Loucy (cell line): ENCODE measurements around the gene PPIA.

Experiments
- H2AFZ ChIP-seq: fragments of 200-600 bp; sonication (generic); 2 replicates; pipeline ENCODE4 v1.6.0; 2016; ENCODE audit warnings: antibody characterized with exemption, mild to moderate bottlenecking, low read length, moderate library complexity
- H3F3A ChIP-seq: fragments of 200-600 bp; 2 replicates; pipeline ENCODE4 v1.6.0; 2016; ENCODE audit warnings: antibody characterized with exemption, low read depth, mild to moderate bottlenecking
- H3K27me3 ChIP-seq: fragments of 200-600 bp; sonication (generic); 2 replicates; pipeline ENCODE4 v1.6.1; 2014; ENCODE audit warnings: low read length, mild to moderate bottlenecking; ENCODE audit not compliant: insufficient read depth, poor library complexity, severe bottlenecking
- H3K36me3 ChIP-seq: fragments of 200-600 bp; sonication (generic); 2 replicates; pipeline ENCODE4 v1.6.1; 2016; ENCODE audit warnings: low read length; ENCODE audit not compliant: insufficient read depth
- H3K4me1 ChIP-seq: fragments of 200-600 bp; sonication (generic); 2 replicates; pipeline ENCODE4 v1.5.1; 2014; ENCODE audit warnings: low read length, mild to moderate bottlenecking; ENCODE audit not compliant: insufficient read depth, poor library complexity, severe bottlenecking
- H3K4me2 ChIP-seq: fragments of 200-600 bp; sonication (generic); 2 replicates; pipeline ENCODE4 v1.6.0; 2014; ENCODE audit warnings: antibody characterized with exemption, low read length, low read depth, mild to moderate bottlenecking; ENCODE audit not compliant: poor library complexity, severe bottlenecking
- H3K4me3 ChIP-seq: fragments of 200-600 bp; sonication (generic); 2 replicates; pipeline ENCODE4 v1.5.1; 2014; ENCODE audit warnings: low read length, mild to moderate bottlenecking, mixed read lengths; ENCODE audit not compliant: poor library complexity, severe bottlenecking
- H3K79me2 ChIP-seq: fragments of 200-600 bp; sonication (generic); 2 replicates; pipeline ENCODE4 v1.6.1; 2014; ENCODE audit warnings: low read length; ENCODE audit not compliant: insufficient read depth
- H3K9ac ChIP-seq: fragments of 200-600 bp; sonication (generic); 2 replicates; pipeline ENCODE4 v1.6.0; 2014; ENCODE audit warnings: mild to moderate bottlenecking, low read depth, low read length, moderate library complexity; ENCODE audit not compliant: poor library complexity, severe bottlenecking
- H3K9me2 ChIP-seq: fragments of 200-600 bp; sonication (generic); replicated peaks from 2 replicates; pipeline ENCODE4 v1.6.1; 2016; ENCODE audit warnings: low read depth, low read length, mixed read lengths
- H3K9me3 ChIP-seq: fragments of 200-600 bp; sonication (generic); 2 replicates; pipeline ENCODE4 v1.6.1; 2014; ENCODE audit warnings: mild to moderate bottlenecking, antibody characterized with exemption, low read length, low read depth; ENCODE audit not compliant: insufficient read depth
- H4K20me1 ChIP-seq: fragments of 200-600 bp; sonication (generic); 2 replicates; pipeline ENCODE4 v1.6.0; 2014; ENCODE audit warnings: antibody characterized with exemption, low read length, mild to moderate bottlenecking; ENCODE audit not compliant: insufficient read depth, poor library complexity, severe bottlenecking
- CTCF ChIP-seq: fragments of 200-600 bp; sonication (generic); conservative IDR thresholded peaks from 2 replicates; pipeline ENCODE4 v1.5.1; 2014; ENCODE audit warnings: mild to moderate bottlenecking, antibody characterized with exemption, low read length
- EZH2phosphoT487 ChIP-seq: fragments of 200-600 bp; IDR thresholded peaks from 2 replicates; pipeline ENCODE4 v1.6.1; 2018; ENCODE audit warnings: antibody characterized with exemption, mild to moderate bottlenecking, moderate library complexity, borderline replicate concordance

PPIA gene

GRCh38 chr7:44847509-44847919 lies 51.0 kb downstream of the PPIA start:
- H3F3A ChIP-seq = peaks cover 15% of the 10 kb centered on the region
- peak overlapping the region; percentile 88 for H3K9ac ChIP-seq
- H2AFZ ChIP-seq = no peak overlapping the region; the same call in 1 of the 2 replicates
- H3K36me3 ChIP-seq = peaks cover 3% of the 10 kb centered on the region; the same call in 1 of the 2 replicates
- peaks cover 42% of the 10 kb centered on the region for H3K4me1 ChIP-seq
- peaks cover 43% of the 10 kb centered on the region for H4K20me1 ChIP-seq
- no peaks in the 10 kb centered on the region for H3K27me3 ChIP-seq
- H3K9me2 ChIP-seq = no peaks in the 10 kb centered on the region
- H3K79me2 ChIP-seq = peaks cover 67% of the 10 kb centered on the region
- H3K4me2 ChIP-seq = peak overlapping the region; percentile 92
- peak overlapping the region; percentile 85 for H3K4me3 ChIP-seq
- TF ChIP-seq EZH2phosphoT487 (no peak), CTCF (peak; percentile 68)
- no peaks in the 10 kb centered on the region for H3K9me3 ChIP-seq

- TF ChIP-seq EZH2phosphoT487 (no peak), CTCF (no peak)
- H2AFZ ChIP-seq = peak within 1 kb of the TSS; percentile 69
- peak within 1 kb of the TSS; percentile 92 for H3K4me2 ChIP-seq
- H3K27me3 ChIP-seq = no peaks in the 10 kb centered on the region
- H3K9me2 ChIP-seq = no peaks in the 10 kb centered on the region
- H3K4me3 ChIP-seq = peak within 1 kb of the TSS; percentile 89
- H3K9ac ChIP-seq = peak within 1 kb of the TSS; percentile 96
- H3K79me2 ChIP-seq = peaks cover 62% of the 10 kb centered on the region
- no peaks in the 10 kb centered on the region for H3K36me3 ChIP-seq
- H3K9me3 ChIP-seq = no peaks in the 10 kb centered on the region
- H4K20me1 ChIP-seq = peaks cover 39% of the 10 kb centered on the region
- H3F3A ChIP-seq = peaks cover 15% of the 10 kb centered on the region
- H3K4me1 ChIP-seq = peaks cover 39% of the 10 kb centered on the region
These were observed 51.6 kb downstream of the PPIA start, which contains the start of gene H2AZ2 for GRCh38 chr7:44847920-44848634. TSS of gene H2AZ2 (minus strand) at chr7:44848087. CDS start at chr7:44847971, 116 bp downstream.

- Histone ChIP-seq H2AFZ (no peak overlapping the region), H3F3A (peaks cover 15% of the 10 kb centered on the region), H3K79me2 (peaks cover 49% of the 10 kb centered on the region), H3K4me1 (peaks cover 34% of the 10 kb centered on the region), H3K9ac (peak overlapping the region; percentile 96), H3K4me2 (peak overlapping the region; percentile 91), H3K9me3 (no peaks in the 10 kb centered on the region), H3K4me3 (peak overlapping the region; percentile 89), H3K36me3 (no peaks in the 10 kb centered on the region), H3K27me3 (no peaks in the 10 kb centered on the region), H4K20me1 (peaks cover 26% of the 10 kb centered on the region), H3K9me2 (no peaks in the 10 kb centered on the region)
- TF ChIP-seq EZH2phosphoT487 = no peak
- no peak for TF ChIP-seq CTCF
These were observed 52.9 kb downstream of the PPIA start for GRCh38 chr7:44849259-44849884.
